Left ventricle myocardium inferior (tissue), 1 donor: Measurements from ENCODE around the gene TRAF1. TPM values are rescaled to one million over a fixed set of nuclear protein-coding genes. Genes with fewer than 3 reads are reported as not detected.

Experiments
- DNase-seq: peaks from one replicate; pipeline ENCODE4 v3.0.0-alpha.2; 2020
- H3K27ac ChIP-seq: fragments of 200-600 bp; replicated peaks from 2 replicates; pipeline ENCODE4 v1.8.0; 2021
- H3K27me3 ChIP-seq: fragments of 200-600 bp; 2 replicates; pipeline ENCODE4 v1.8.0; 2021; ENCODE audit warnings: low read depth
- H3K36me3 ChIP-seq: fragments of 200-600 bp; 2 replicates; pipeline ENCODE4 v1.8.0; 2021
- H3K4me1 ChIP-seq: fragments of 200-600 bp; 2 replicates; pipeline ENCODE4 v1.8.0; 2021
- H3K4me3 ChIP-seq: fragments of 200-600 bp; 2 replicates; pipeline ENCODE4 v1.8.0; 2021; ENCODE audit warnings: mild to moderate bottlenecking, moderate library complexity
- H3K9me3 ChIP-seq: fragments of 200-600 bp; replicated peaks from 2 replicates; pipeline ENCODE4 v1.8.0; 2021
- CTCF ChIP-seq: fragments of 200-600 bp; IDR thresholded peaks from 2 replicates; pipeline ENCODE4 v1.8.0; 2021; ENCODE audit warnings: antibody characterized with exemption, mild to moderate bottlenecking, borderline replicate concordance
- intact Hi-C: fragments of 100-400 bp; cut with micrococcal nuclease; formaldehyde crosslinking; loops from one replicate; pipeline ENCODE4 v1.11.0; 2022
- total RNA-seq: library from RNA; stranded (reverse); fragmentation: NEBNext Ultra II Directional; extraction: Animal tissue kit (Norgen Biotek cat#: 25700); gene quantifications from one replicate; pipeline ENCODE4 v1.2.1, GENCODE V29; 2021
- donor health status: DM: no; HTN: yes; CAD: no; lungs with severe emphysema.

TRAF1 gene
- total RNA-seq, 1 donor from 2014 or later, result 2.6 TPM

- DNase-seq, result no peak
- H3K27ac ChIP-seq, result peak overlapping the region; percentile 80
- H3K36me3 ChIP-seq, result no peaks in the 10 kb centered on the region
- peak overlapping the region; percentile 19 for H3K4me3 ChIP-seq
- H3K4me1 ChIP-seq, result peaks cover 54% of the 10 kb centered on the region
- H3K9me3 ChIP-seq, result no peaks in the 10 kb centered on the region
- no peak for TF ChIP-seq CTCF
- no peaks in the 10 kb centered on the region for H3K27me3 ChIP-seq
- intact Hi-C loops, result no loop called here
Observed at GRCh38 chr9:120918931-120919842, 7.4 kb downstream of the TRAF1 start.

GRCh38 chr9:120917929-120918762, 8.4 kb downstream of the TRAF1 start:
- no peak for TF ChIP-seq CTCF
- H3K27me3 ChIP-seq, result no peaks in the 10 kb centered on the region
- peak overlapping the region; percentile 80 for H3K27ac ChIP-seq
- H3K4me1 ChIP-seq, result peaks cover 56% of the 10 kb centered on the region
- peak; percentile 2 for DNase-seq
- no peaks in the 10 kb centered on the region for H3K9me3 ChIP-seq
- no peaks in the 10 kb centered on the region for H3K36me3 ChIP-seq
- no peak overlapping the region for H3K4me3 ChIP-seq
- intact Hi-C loops, result no loop called here

DNA sequence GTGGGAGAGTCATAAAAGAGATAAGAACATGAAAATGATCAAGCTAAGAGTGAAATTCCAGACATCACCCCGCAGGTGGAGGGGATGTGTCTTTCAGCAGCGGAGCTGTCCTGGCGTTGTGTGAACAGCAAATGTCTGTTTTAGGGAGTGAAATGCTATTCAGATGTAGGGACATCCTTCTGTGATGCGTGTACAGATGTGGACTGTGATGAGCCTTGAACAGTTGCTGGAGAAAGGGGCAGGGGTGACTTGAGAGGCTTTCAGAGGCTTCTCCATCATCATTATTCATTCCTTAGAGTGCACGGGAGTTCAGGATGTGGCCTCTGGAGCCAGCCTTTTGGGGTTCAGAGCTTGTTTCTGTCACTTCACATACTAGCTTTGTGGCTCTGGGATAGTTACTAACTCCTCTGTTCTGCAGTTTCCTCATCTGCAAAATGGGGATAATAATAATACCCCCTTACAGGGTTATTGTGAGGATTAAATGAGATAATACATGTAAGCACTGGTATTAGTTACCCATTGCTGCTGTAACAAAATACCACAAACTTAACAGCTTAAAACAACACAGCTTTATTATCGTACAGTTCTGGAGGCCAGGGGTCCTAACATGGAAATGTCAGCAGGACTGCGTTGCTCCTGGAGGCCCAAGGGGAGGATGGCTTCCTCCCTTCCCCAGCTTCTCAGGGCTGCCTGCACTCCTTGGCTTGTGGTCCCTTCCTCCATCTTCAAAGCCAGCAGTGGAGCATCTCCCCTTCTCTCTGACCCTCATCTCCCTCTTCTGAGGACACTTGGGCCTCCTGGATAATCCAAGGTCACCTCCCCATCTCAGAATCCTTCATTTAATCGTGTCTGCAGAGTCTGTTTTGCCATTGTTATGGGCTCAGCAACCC, 9.4 kb downstream of the TRAF1 start:
- intact Hi-C loops, result no loop called here
- Histone ChIP-seq H3K9me3 (no peaks in the 10 kb centered on the region), H3K4me3 (no peak overlapping the region), H3K36me3 (no peaks in the 10 kb centered on the region), H3K27ac (peak overlapping the region; percentile 56), H3K4me1 (peaks cover 56% of the 10 kb centered on the region), H3K27me3 (no peaks in the 10 kb centered on the region)
- TF ChIP-seq CTCF, result no peak
- DNase-seq, result no peak

DNA sequence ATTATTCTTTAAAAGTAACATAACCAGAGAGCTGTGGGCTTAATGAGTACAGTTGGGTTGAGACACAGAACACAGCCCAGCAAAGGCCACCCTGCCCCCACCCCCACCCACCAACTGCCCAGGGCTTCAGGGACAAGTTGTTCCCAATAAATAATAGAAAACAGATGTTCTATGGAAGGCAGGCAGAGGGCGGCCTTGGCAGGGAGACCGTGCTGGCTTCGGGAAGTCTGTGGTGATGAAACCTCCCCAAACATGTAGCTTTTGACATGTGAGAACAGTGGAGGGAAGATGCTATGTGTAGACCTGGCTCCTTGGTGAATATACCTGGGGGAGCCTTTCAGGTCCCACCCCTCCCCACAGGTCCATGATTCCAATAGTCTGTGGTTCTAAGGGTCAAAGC, 10.0 kb downstream of the TRAF1 start:
- peak overlapping the region; percentile 56 for H3K27ac ChIP-seq
- peak; percentile 13 for TF ChIP-seq CTCF
- H3K27me3 ChIP-seq, result no peaks in the 10 kb centered on the region
- no peak overlapping the region for H3K4me3 ChIP-seq
- H3K4me1 ChIP-seq, result peaks cover 50% of the 10 kb centered on the region
- DNase-seq, result peak; percentile 71
- intact Hi-C loops, result no loop called here
- H3K36me3 ChIP-seq, result no peaks in the 10 kb centered on the region
- no peaks in the 10 kb centered on the region for H3K9me3 ChIP-seq

DNA sequence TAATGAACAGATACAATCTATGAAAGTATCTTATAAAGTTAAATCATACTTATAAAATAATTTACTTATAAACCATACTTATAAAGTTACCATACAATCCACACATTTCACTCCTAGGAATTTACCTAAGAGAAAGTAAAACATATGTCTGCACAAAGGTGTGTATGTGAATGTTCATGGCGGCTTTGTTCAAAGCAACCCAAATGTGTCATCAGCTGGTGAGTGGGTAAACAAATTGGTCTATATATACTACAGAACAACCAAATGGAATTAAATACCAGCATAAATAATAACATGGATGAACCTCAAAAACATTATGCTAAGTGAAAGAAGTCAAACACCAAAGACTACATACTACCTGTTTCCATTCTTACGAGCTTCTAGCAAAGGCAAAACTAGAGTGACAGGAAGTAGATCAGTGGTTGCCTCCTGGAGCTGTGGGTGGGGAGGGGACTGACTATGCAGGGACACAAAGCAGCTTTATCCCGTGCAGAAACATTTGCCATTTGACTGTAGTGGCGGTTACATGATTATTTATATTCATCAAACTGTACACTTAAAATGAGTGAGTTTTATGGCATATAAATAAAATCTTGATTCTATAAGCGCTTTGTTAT, 10.6 kb downstream of the TRAF1 start:
- Histone ChIP-seq H3K4me3 (no peak overlapping the region), H3K27me3 (no peaks in the 10 kb centered on the region), H3K27ac (peak overlapping the region; percentile 56), H3K36me3 (peaks cover 5% of the 10 kb centered on the region), H3K4me1 (peaks cover 44% of the 10 kb centered on the region), H3K9me3 (no peaks in the 10 kb centered on the region)
- TF ChIP-seq CTCF, result no peak
- intact Hi-C loops, result no loop called here
- DNase-seq, result no peak
